Liver (tissue), 9 donors: ENCODE results near the gene IL1RAPL1. TPM values are rescaled to one million over a fixed set of nuclear protein-coding genes. Genes with fewer than 3 reads are reported as not detected.

Experiments
- DNase-seq: peaks from one replicate; pipeline ENCODE4 v3.0.0-alpha.2; 2017; ENCODE audit warnings: low spot score
- H3K27ac ChIP-seq, 2 donors: one replicate each; pipeline ENCODE4 v1.7.0; 2013; ENCODE audit warnings: inconsistent platforms in 2 of 2, low read length in 2 of 2, control low read depth in 1 of 2, low read depth in 1 of 2, mild to moderate bottlenecking in 1 of 2
- H3K27me3 ChIP-seq, 4 donors: one replicate each; pipeline versions ENCODE4 v1.6.1 to v1.7.0; 2013; ENCODE audit warnings: low read length in 3 of 4, inconsistent platforms in 1 of 4, mild to moderate bottlenecking in 1 of 4, moderate library complexity in 1 of 4; ENCODE audit not compliant: control insufficient read depth in 4 of 4, insufficient read depth in 4 of 4
- H3K36me3 ChIP-seq, 4 donors: one replicate each; pipeline versions ENCODE4 v1.6.1 to v1.7.0; 2013; ENCODE audit warnings: low read length in 3 of 4, mild to moderate bottlenecking in 3 of 4, low read depth in 1 of 4, moderate library complexity in 1 of 4; ENCODE audit not compliant: control insufficient read depth in 4 of 4, insufficient read depth in 3 of 4
- H3K4me1 ChIP-seq, 4 donors: one replicate each; pipeline versions ENCODE4 v1.6.1 to v1.7.0; 2013; ENCODE audit warnings: low read length in 3 of 4, mild to moderate bottlenecking in 3 of 4, moderate library complexity in 1 of 4; ENCODE audit not compliant: control insufficient read depth in 4 of 4, insufficient read depth in 4 of 4
- H3K4me3 ChIP-seq, 3 donors: one replicate each; pipeline versions ENCODE4 v1.6.1 to v1.7.0; 2013; ENCODE audit warnings: low read length in 3 of 3, control low read depth in 1 of 3, low read depth in 1 of 3, mild to moderate bottlenecking in 1 of 3
- H3K9ac ChIP-seq, 2 donors: one replicate each; pipeline ENCODE4 v1.7.0; 2013; ENCODE audit warnings: low read length in 2 of 2, mild to moderate bottlenecking in 2 of 2, moderate library complexity in 2 of 2, control low read depth in 1 of 2, low read depth in 1 of 2
- H3K9me3 ChIP-seq, 4 donors: one replicate each; pipeline versions ENCODE4 v1.6.1 to v1.7.0; 2013; ENCODE audit warnings: low read length in 3 of 4; ENCODE audit not compliant: control insufficient read depth in 4 of 4
- EGR1 ChIP-seq, 2 donors: IDR thresholded peaks; 2 replicates each; pipeline ENCODE4 v1.6.1; 2016 to 2018; ENCODE audit warnings: antibody characterized with exemption in 2 of 2, low read depth in 2 of 2
- FOXA1 ChIP-seq: IDR thresholded peaks from 2 replicates; pipeline ENCODE4 v1.6.1; 2016; ENCODE audit warnings: antibody characterized with exemption
- FOXA2 ChIP-seq: IDR thresholded peaks from 2 replicates; pipeline ENCODE4 v1.6.1; 2016; ENCODE audit warnings: antibody characterized with exemption
- GABPA ChIP-seq, 2 donors: IDR thresholded peaks in 1 of 2; conservative IDR thresholded peaks in 1 of 2; 2 replicates each; pipeline ENCODE4 v1.6.1; 2016; ENCODE audit warnings: antibody characterized with exemption in 2 of 2, mild to moderate bottlenecking in 1 of 2, moderate library complexity in 1 of 2
- HNF4A ChIP-seq, 2 donors: conservative IDR thresholded peaks; 2 replicates each; pipeline ENCODE4 v1.6.1; 2016; ENCODE audit warnings: antibody characterized with exemption in 2 of 2, mild to moderate bottlenecking in 2 of 2
- HNF4G ChIP-seq: IDR thresholded peaks from 2 replicates; pipeline ENCODE4 v1.6.1; 2016; ENCODE audit warnings: antibody characterized with exemption
- JUND ChIP-seq, 2 donors: IDR thresholded peaks; 2 replicates each; pipeline ENCODE4 v1.6.1; 2016; ENCODE audit warnings: antibody characterized with exemption in 2 of 2
- NR2F2 ChIP-seq: IDR thresholded peaks from 2 replicates; pipeline ENCODE4 v1.6.1; 2016; ENCODE audit warnings: antibody characterized with exemption
- RAD21 ChIP-seq, 2 donors: IDR thresholded peaks; 2 replicates each; pipeline ENCODE4 v1.6.1; 2016; ENCODE audit warnings: antibody characterized with exemption in 2 of 2, mild to moderate bottlenecking in 2 of 2
- RXRA ChIP-seq, 2 donors: IDR thresholded peaks; 2 replicates each; pipeline ENCODE4 v1.6.1; 2017 to 2018; ENCODE audit warnings: antibody characterized with exemption in 2 of 2, mild to moderate bottlenecking in 1 of 2
- SP1 ChIP-seq: IDR thresholded peaks from 2 replicates; pipeline ENCODE4 v1.6.1; 2018; ENCODE audit warnings: antibody characterized with exemption, mild to moderate bottlenecking
- TAF1 ChIP-seq: conservative IDR thresholded peaks from 2 replicates; pipeline ENCODE4 v1.6.1; 2016; ENCODE audit warnings: antibody characterized with exemption, mild to moderate bottlenecking
- YY1 ChIP-seq: IDR thresholded peaks from 2 replicates; pipeline ENCODE4 v1.6.1; 2016; ENCODE audit warnings: antibody characterized with exemption, mild to moderate bottlenecking
- WGBS: extraction: QIAGEN DNeasy Blood & Tissue Kit; methylation state at CpG from one replicate; pipeline ENCODE4 v1.1.7; 2013; 5-methylcytosine and 5-hydroxymethylcytosine counted together
- polyA plus RNA-seq, 2 donors: library from polyadenylated mRNA; stranded (reverse) in 1 of 2; unstranded in 1 of 2; fragments of 200-250 nt in 1 of 2; fragments of >200 nt in 1 of 2; fragmentation: Nextera tagmentation in 1 of 2; extraction: Ambion mirVana in 1 of 2; gene quantifications; one replicate each; pipeline versions ENCODE4 v1.2.1 to v1.2.3, GENCODE V29; 2013 to 2015
- total RNA-seq, 2 donors: library from RNA; depleted of rRNA; stranded (reverse); fragments of >200 nt; gene quantifications; one replicate each; pipeline ENCODE4 v1.2.3, GENCODE V29; 2014
- TF ChIP-seq, protein P1 (sequence below): IDR thresholded peaks from 2 replicates; pipeline ENCODE4 v1.6.1; 2016; ENCODE audit warnings: antibody characterized with exemption
- TF ChIP-seq, protein P2 (sequence below): IDR thresholded peaks from 2 replicates; pipeline ENCODE4 v1.6.1; 2016; ENCODE audit warnings: antibody characterized with exemption
- TF ChIP-seq, protein P3 (sequence below): fragments of 150-350 bp; IDR thresholded peaks from 2 replicates; pipeline ENCODE4 v1.5.1; 2017; ENCODE audit warnings: improper control_type of control experiment, low read depth, low read length; ENCODE audit not compliant: missing input control
- TF ChIP-seq, protein P4 (sequence below): IDR thresholded peaks from 2 replicates; pipeline ENCODE4 v1.6.1; 2016; ENCODE audit warnings: antibody characterized with exemption
- donor health status: healthy.
- donor health status: healthy.
- donor health status: healthy.
- donor health status: healthy.
- donor health status: healthy.

IL1RAPL1 gene
- total and polyA plus RNA-seq, 4 donors, result 0.08 to 0.33 TPM; not detected in 2

DNA sequence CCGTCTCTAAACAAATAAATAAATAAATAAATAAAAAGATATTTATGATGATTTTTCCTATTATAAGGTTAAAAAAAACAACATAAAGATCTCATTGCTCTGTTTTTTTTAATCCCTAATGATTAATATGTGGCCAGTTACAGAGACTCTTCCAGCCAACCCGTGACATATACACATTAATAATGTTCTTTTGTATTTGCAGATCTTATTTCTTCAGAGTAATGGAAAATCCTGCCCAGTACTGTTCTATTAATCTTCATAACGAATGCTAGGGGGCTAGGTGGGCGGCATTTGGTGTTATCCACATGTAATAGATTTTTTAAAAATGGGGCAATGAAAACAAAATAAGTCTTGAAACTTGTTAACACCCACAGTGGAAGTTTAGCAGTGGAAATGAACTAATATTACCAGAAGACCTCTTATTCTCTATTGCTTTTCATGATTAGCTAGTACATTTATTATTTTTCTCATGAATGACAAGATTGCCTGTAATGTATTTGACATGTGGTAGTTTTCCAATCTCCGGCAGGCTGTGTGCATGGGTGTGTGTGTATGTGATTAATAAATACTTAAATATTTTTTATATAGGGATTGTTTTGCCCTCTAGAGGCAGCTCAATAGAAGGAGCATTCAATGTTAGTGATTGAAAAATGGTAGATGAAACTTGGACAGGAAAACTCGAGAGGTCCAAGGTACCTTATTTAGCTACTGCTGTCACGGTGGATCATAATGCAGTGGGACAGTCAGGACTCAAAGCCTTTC is 457.4 kb downstream of the IL1RAPL1 start:
- H3K9me3 ChIP-seq, result no peaks in the 10 kb centered on the region
- no peak overlapping the region for H3K27ac ChIP-seq
- no peaks in the 10 kb centered on the region for H3K4me1 ChIP-seq
- H3K27me3 ChIP-seq, result no peaks in the 10 kb centered on the region
- H3K36me3 ChIP-seq, result no peaks in the 10 kb centered on the region
- WGBS, result 64% methylated on average over 7 of the region's 7 CpGs
- H3K4me3 ChIP-seq, result no peak overlapping the region
- H3K9ac ChIP-seq, result no peak overlapping the region
- no peak for DNase-seq
- TF ChIP-seq RAD21 (IDR thresholded peaks at IDR 0.05) (peak; percentile 56 to 68), FOXA2 (no peak)

DNA sequence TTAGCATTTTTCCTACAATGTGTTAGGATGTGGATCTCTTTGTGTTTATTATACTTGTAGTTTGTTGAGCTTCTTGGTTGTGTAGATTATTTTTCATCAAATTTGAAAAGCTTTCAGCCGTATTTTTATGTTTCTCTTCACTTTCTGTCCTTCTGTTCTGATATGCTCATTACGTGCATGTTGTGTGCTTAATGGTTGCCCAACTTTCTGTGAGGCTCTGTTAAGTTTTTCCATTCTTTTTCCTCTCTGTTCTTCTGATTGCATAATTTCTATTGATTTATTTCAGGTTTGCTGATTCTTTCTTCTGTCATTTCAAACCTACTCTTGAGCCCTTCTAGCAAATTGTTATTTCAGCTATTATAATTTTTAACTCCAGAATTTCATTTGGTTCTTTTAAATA is 478.2 kb downstream of the IL1RAPL1 start:
- H3K4me1 ChIP-seq, result no peaks in the 10 kb centered on the region
- WGBS, result 56% methylated on average over 2 of the region's 2 CpGs

DNA sequence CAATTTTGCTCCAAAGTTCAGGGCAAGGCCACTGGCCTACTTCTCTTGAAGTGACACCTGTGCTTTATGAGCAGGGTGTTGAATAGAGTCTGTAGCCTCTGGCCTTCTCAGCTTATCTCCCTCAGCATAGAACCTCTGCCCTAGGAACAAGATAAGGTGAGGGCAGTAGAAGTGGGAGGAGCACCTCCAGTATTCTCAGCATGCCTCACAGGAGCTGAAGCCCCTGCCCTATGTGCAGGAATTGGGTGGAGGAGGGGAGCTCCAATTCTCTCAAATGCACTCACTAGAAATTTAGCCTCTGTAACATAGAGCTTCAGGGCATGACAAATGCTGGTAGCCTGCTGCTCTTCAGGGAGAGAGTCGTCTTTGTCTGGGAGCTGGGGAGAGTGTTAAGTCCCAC is 479.3 kb downstream of the IL1RAPL1 start:
- no peaks in the 10 kb centered on the region for H3K9me3 ChIP-seq
- no peak overlapping the region for H3K27ac ChIP-seq
- H3K9ac ChIP-seq, result no peak overlapping the region
- TF ChIP-seq FOXA2 (no peak), GABPA (IDR thresholded peaks at IDR 0.05 in 1 of 2, conservative IDR thresholded peaks at IDR 0.05 in 1 of 2) (no peak), NR2F2 (no peak), JUND (IDR thresholded peaks at IDR 0.05) (no peak), TAF1 (no peak)
- 64% methylated on average over 1 of the region's 1 CpG for WGBS
- no peak overlapping the region for H3K4me3 ChIP-seq
- H3K4me1 ChIP-seq, result no peaks in the 10 kb centered on the region
- H3K36me3 ChIP-seq, result no peaks in the 10 kb centered on the region
- DNase-seq, result no peak
- H3K27me3 ChIP-seq, result no peaks in the 10 kb centered on the region

More for the DNA sequence above, 478.2 kb downstream of the IL1RAPL1 start:
- DNase-seq, result no peak
- H3K27me3 ChIP-seq, result no peaks in the 10 kb centered on the region
- no peak overlapping the region for H3K27ac ChIP-seq
- TF ChIP-seq FOXA1, result no peak
- TF ChIP-seq, protein P1, sequence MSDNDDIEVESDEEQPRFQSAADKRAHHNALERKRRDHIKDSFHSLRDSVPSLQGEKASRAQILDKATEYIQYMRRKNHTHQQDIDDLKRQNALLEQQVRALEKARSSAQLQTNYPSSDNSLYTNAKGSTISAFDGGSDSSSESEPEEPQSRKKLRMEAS, result no peak
- no peak for TF ChIP-seq SP1
- no peak for TF ChIP-seq HNF4G
- TF ChIP-seq HNF4A (conservative IDR thresholded peaks at IDR 0.05), result peak; percentile 15 to 22
- no peak for TF ChIP-seq YY1
- no peak overlapping the region for H3K4me3 ChIP-seq
- no peaks in the 10 kb centered on the region for H3K9me3 ChIP-seq
- no peaks in the 10 kb centered on the region for H3K36me3 ChIP-seq
- H3K9ac ChIP-seq, result no peak overlapping the region

DNA sequence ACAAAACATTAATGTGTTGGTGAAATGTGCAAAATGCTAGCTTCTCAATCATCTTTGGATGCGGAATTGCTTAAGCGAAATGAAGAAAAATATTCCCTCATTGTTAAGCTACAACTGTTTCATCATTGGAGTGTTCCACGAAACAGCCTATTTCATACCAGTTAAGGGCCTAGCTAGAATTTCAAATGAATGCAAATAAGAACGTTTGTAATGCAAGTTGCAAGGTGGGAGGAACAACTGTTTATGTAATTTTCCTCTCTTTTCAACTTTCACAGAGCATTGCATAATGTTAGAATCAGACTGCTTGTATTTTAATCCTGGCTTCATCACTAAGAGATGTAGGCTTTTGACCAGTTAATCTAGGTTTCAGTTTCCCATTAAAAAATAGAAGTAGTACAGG is 480.1 kb downstream of the IL1RAPL1 start:
- no peak for DNase-seq
- no peaks in the 10 kb centered on the region for H3K36me3 ChIP-seq
- TF ChIP-seq HNF4G, result no peak
- TF ChIP-seq JUND (IDR thresholded peaks at IDR 0.05), result no peak
- TF ChIP-seq, protein P2, sequence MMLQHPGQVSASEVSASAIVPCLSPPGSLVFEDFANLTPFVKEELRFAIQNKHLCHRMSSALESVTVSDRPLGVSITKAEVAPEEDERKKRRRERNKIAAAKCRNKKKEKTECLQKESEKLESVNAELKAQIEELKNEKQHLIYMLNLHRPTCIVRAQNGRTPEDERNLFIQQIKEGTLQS, result no peak
- TF ChIP-seq RAD21 (IDR thresholded peaks at IDR 0.05), result no peak
- TF ChIP-seq GABPA (IDR thresholded peaks at IDR 0.05 in 1 of 2, conservative IDR thresholded peaks at IDR 0.05 in 1 of 2), result no peak
- no peak for TF ChIP-seq HNF4A (conservative IDR thresholded peaks at IDR 0.05)
- no peak for TF ChIP-seq EGR1 (IDR thresholded peaks at IDR 0.05; ENCODE audit: low read depth in 2 of 2)
- TF ChIP-seq, protein P1, result no peak
- no peak for TF ChIP-seq YY1
- no peak for TF ChIP-seq TAF1
- TF ChIP-seq, protein P3, sequence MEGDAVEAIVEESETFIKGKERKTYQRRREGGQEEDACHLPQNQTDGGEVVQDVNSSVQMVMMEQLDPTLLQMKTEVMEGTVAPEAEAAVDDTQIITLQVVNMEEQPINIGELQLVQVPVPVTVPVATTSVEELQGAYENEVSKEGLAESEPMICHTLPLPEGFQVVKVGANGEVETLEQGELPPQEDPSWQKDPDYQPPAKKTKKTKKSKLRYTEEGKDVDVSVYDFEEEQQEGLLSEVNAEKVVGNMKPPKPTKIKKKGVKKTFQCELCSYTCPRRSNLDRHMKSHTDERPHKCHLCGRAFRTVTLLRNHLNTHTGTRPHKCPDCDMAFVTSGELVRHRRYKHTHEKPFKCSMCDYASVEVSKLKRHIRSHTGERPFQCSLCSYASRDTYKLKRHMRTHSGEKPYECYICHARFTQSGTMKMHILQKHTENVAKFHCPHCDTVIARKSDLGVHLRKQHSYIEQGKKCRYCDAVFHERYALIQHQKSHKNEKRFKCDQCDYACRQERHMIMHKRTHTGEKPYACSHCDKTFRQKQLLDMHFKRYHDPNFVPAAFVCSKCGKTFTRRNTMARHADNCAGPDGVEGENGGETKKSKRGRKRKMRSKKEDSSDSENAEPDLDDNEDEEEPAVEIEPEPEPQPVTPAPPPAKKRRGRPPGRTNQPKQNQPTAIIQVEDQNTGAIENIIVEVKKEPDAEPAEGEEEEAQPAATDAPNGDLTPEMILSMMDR, result no peak
- TF ChIP-seq NR2F2, result no peak
- no peak for TF ChIP-seq SP1
- TF ChIP-seq RXRA (IDR thresholded peaks at IDR 0.05), result no peak
- TF ChIP-seq FOXA2, result no peak
- TF ChIP-seq FOXA1, result no peak
- TF ChIP-seq, protein P4, sequence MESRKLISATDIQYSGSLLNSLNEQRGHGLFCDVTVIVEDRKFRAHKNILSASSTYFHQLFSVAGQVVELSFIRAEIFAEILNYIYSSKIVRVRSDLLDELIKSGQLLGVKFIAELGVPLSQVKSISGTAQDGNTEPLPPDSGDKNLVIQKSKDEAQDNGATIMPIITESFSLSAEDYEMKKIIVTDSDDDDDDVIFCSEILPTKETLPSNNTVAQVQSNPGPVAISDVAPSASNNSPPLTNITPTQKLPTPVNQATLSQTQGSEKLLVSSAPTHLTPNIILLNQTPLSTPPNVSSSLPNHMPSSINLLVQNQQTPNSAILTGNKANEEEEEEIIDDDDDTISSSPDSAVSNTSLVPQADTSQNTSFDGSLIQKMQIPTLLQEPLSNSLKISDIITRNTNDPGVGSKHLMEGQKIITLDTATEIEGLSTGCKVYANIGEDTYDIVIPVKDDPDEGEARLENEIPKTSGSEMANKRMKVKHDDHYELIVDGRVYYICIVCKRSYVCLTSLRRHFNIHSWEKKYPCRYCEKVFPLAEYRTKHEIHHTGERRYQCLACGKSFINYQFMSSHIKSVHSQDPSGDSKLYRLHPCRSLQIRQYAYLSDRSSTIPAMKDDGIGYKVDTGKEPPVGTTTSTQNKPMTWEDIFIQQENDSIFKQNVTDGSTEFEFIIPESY, result no peak

More for the DNA sequence above, 480.1 kb downstream of the IL1RAPL1 start:
- H3K4me3 ChIP-seq, result no peak overlapping the region
- no peak overlapping the region for H3K9ac ChIP-seq
- no peak overlapping the region for H3K27ac ChIP-seq
- H3K4me1 ChIP-seq, result no peaks in the 10 kb centered on the region
- no peaks in the 10 kb centered on the region for H3K27me3 ChIP-seq
- H3K9me3 ChIP-seq, result no peaks in the 10 kb centered on the region
- WGBS, result 72% methylated on average over 4 of the region's 4 CpGs
